Measurements from ENCODE around the gene KLF16.
A peak's percentile ranks its signal among the peaks of the same experiment; 100 is the strongest.

Gene KLF16

GRCh38 chr19:1818549-1819195, 44.7 kb downstream of the KLF16 start:
- no peak for DNase-seq

- no peak for DNase-seq
Observed at GRCh38 chr19:1817553-1818179, 45.7 kb downstream of the KLF16 start.

- no peak for DNase-seq
Observed at GRCh38 chr19:1816530-1817298, 46.7 kb downstream of the KLF16 start.

- DNase-seq, result no peak
Observed at GRCh38 chr19:1815605-1816529, 47.5 kb downstream of the KLF16 start.

- no peak for DNase-seq
Observed at GRCh38 chr19:1814833-1815604, 48.4 kb downstream of the KLF16 start.

- DNase-seq, result no peak
Observed at GRCh38 chr19:1814391-1814790, 49.0 kb downstream of the KLF16 start.

- no peak for DNase-seq
Observed at GRCh38 chr19:1813192-1814182, 49.9 kb downstream of the KLF16 start.

- DNase-seq, result peak; percentile 97 to 98
Observed at GRCh38 chr19:1812426-1813191, 50.8 kb downstream of the KLF16 start.

- no peak for DNase-seq
Observed at GRCh38 chr19:1811942-1812425, 51.4 kb downstream of the KLF16 start, which contains the start of gene ATP8B3. Gene ATP8B3, minus strand, starts transcription at chr19:1812276. Its CDS starts 540 bp downstream, at chr19:1811736.

GRCh38 chr19:1811472-1811894, 51.9 kb downstream of the KLF16 start:
- DNase-seq, result peak; percentile 72 to 84

- no peak for DNase-seq
Observed at GRCh38 chr19:1810439-1811160, 52.8 kb downstream of the KLF16 start.

- DNase-seq, result no peak
Observed at GRCh38 chr19:1809678-1810077, 53.7 kb downstream of the KLF16 start.

- DNase-seq, result no peak
Observed at GRCh38 chr19:1808395-1808731, 55.0 kb downstream of the KLF16 start.

GRCh38 chr19:1807695-1808394, 55.5 kb downstream of the KLF16 start:
- no peak for DNase-seq

- DNase-seq, result no peak
Observed at GRCh38 chr19:1807030-1807694, 56.2 kb downstream of the KLF16 start.

GRCh38 chr19:1806184-1807029, 57.0 kb downstream of the KLF16 start:
- no peak for DNase-seq

All from SW 1271 (cell line).